ENCODE measurements around the gene TKT. TPM values are rescaled to one million over a fixed set of nuclear protein-coding genes. Genes with fewer than 3 reads are reported as not detected.

TKT gene
- total and polyA plus RNA-seq, 2 of the 8 experiments (the other 6 are each of a cell fraction or from before 2014, with no cell fraction given), result 418 to 986 TPM

GRCh38 chr3:53188136-53188685 is 67.6 kb downstream of the TKT start:
- Histone ChIP-seq H3K4me1 (replicated peaks in 1 of 4; ENCODE audit: control insufficient read depth in 3 of 4, insufficient read depth in 4 of 4, low read length in 3 of 4) (peaks cover 0 to under 1% (median 0%) of the 10 kb centered on the region in 4 experiments; a peak in 3 of 7 replicates), H3K23me2 (ENCODE audit: low read depth, low read length) (no peaks in the 10 kb centered on the region), H3K23ac (ENCODE audit: insufficient read length) (no peak overlapping the region), H3K14ac (ENCODE audit: insufficient read length) (no peak overlapping the region), H2BK15ac (ENCODE audit: low read length) (no peak overlapping the region), H3K9me3 (ENCODE audit: insufficient read depth in 2 of 2, low read depth in 1 of 2, low read length in 1 of 2) (no peaks in the 10 kb centered on the region), H4K8ac (ENCODE audit: extremely low read depth, insufficient read depth, low read length) (no peak overlapping the region), H3K79me2 (ENCODE audit: control insufficient read depth in 1 of 2, insufficient read depth in 2 of 2, low read length in 2 of 2) (no peaks in the 10 kb centered on the region), H2BK12ac (ENCODE audit: low read depth, low read length) (no peak overlapping the region), H3K27me3 (replicated peaks in 1 of 4; ENCODE audit: control insufficient read depth in 3 of 4, extremely low read depth in 1 of 4, insufficient read depth in 3 of 4, low read length in 3 of 4) (no peaks in the 10 kb centered on the region), H3K27ac (ENCODE audit: low read depth, low read length) (no peak overlapping the region), H3K4me2 (ENCODE audit: insufficient read depth in 1 of 2, low read depth in 2 of 2, low read length in 2 of 2) (no peak overlapping the region), H3K56ac (replicated peaks; ENCODE audit: insufficient read length, low read depth, low read length) (no peak overlapping the region), H4K20me1 (replicated peaks in 1 of 2; ENCODE audit: control insufficient read depth in 1 of 2, insufficient read depth in 2 of 2, low read length in 2 of 2) (no peaks in the 10 kb centered on the region), H3K18ac (ENCODE audit: extremely low read depth, low read length) (no peak overlapping the region), H2AFZ (ENCODE audit: low read length) (no peak overlapping the region), H4K91ac (replicated peaks; ENCODE audit: insufficient read length, low read length) (no peak overlapping the region), H2AK5ac (ENCODE audit: low read depth, low read length) (no peak overlapping the region), H3K79me1 (ENCODE audit: low read depth, low read length) (no peaks in the 10 kb centered on the region), H2BK5ac (ENCODE audit: low read depth, low read length) (no peak overlapping the region), H3K36me3 (ENCODE audit: control insufficient read depth in 2 of 4, insufficient read depth in 4 of 4, low read length in 3 of 4) (peaks cover 0 to 3% (median 0%) of the 10 kb centered on the region in 4 experiments; a peak in 3 of 8 replicates), H2BK120ac (replicated peaks; ENCODE audit: low read depth, low read length) (no peak overlapping the region), H3K4me3 (ENCODE audit: extremely low read depth in 1 of 4, insufficient read depth in 2 of 4, low read depth in 3 of 4, low read length in 4 of 4) (no peak overlapping the region), H4K5ac (ENCODE audit: insufficient read length, low read depth, low read length) (no peak overlapping the region), H3K4ac (replicated peaks; ENCODE audit: insufficient read length, low read depth, low read length) (no peak overlapping the region), H2BK20ac (ENCODE audit: low read length) (no peak overlapping the region), H3K9ac (replicated peaks in 1 of 4; ENCODE audit: extremely low read depth in 1 of 4, low read depth in 3 of 4, low read length in 3 of 4) (no peak overlapping the region)
- DNase-seq (ENCODE audit: low read depth in 1 of 2, low spot score in 2 of 2) (no peak), FAIRE-seq (no peak)
- POLR2A ChIA-PET (ENCODE audit: partially characterized antibody), result interaction anchor here (1.2 kb wide), 1 partner anchor 19 kb away, joined by 3 read pairs; no protein-coding TSS in a partner anchor
- WGBS, 2 experiments (ENCODE audit: extremely low coverage in 1 of 2, insufficient coverage in 1 of 2, insufficient read length in 1 of 2, insufficient replicate concordance in 2 of 2, low coverage in 1 of 2, low lambda C conversion rate in 2 of 2, missing lambda C conversion rate in 1 of 2), result 93% methylated on average over 4 of the region's 5 CpGs; no CpG with 5 or more reads in 1 of the 2 experiments
- CTCF ChIA-PET (ENCODE audit: partially characterized antibody), result interaction anchor here (0.8 to 1.5 kb wide), 6 partner anchors 8 to 57 kb away, joined by 3 to 6 read pairs (median 3); no protein-coding TSS in a partner anchor
- TF ChIP-seq ZNF274 (IDR thresholded peaks at IDR 0.05; ENCODE audit: borderline replicate concordance, extremely low read depth, low read length) (no peak), RAD21 (IDR thresholded peaks at IDR 0.05 in 1 of 2, conservative IDR thresholded peaks at IDR 0.05 in 1 of 2; ENCODE audit: low read depth in 2 of 2, low read length in 2 of 2) (no peak), CHD2 (IDR thresholded peaks at IDR 0.05; ENCODE audit: low read length) (no peak), POLR2AphosphoS5 (IDR thresholded peaks at IDR 0.05; ENCODE audit: low read depth, low read length) (no peak), TAF1 (IDR thresholded peaks at IDR 0.05; ENCODE audit: low read depth, low read length) (no peak), HDAC6 (IDR thresholded peaks at IDR 0.05; ENCODE audit: low read depth, low read length) (no peak), RFX5 (IDR thresholded peaks at IDR 0.05; ENCODE audit: borderline replicate concordance, low read depth, low read length) (no peak), CBX5 (IDR thresholded peaks at IDR 0.05; ENCODE audit: low read depth, low read length) (no peak), SIN3A (conservative IDR thresholded peaks at IDR 0.05 in 1 of 2, IDR thresholded peaks at IDR 0.05 in 1 of 2; ENCODE audit: low read depth in 1 of 2, low read length in 2 of 2) (no peak), BACH1 (IDR thresholded peaks at IDR 0.05; ENCODE audit: low read length) (no peak), NANOG (IDR thresholded peaks at IDR 0.05; ENCODE audit: insufficient read depth, low read depth, low read length, poor library complexity, severe bottlenecking) (no peak), JUND (IDR thresholded peaks at IDR 0.05; ENCODE audit: low read length) (no peak), RBBP5 (IDR thresholded peaks at IDR 0.05; ENCODE audit: borderline replicate concordance, low read depth, low read length) (no peak)

Measured in H1 (cell line).